Measurements from ENCODE around the gene NCKAP1.
A peak's percentile ranks its signal among the peaks of the same experiment; 100 is the strongest.
"Not testable (repeated sequence)": the region's sequence is repeated elsewhere in the genome, so short reads cannot be mapped to it uniquely, and the experiment has no call there.

Gene NCKAP1

GRCh38 chr2:183000846-183001245 lies 37.4 kb downstream of the NCKAP1 start:
- no peak for DNase-seq

GRCh38 chr2:182999348-183000028 lies 38.8 kb downstream of the NCKAP1 start:
- DNase-seq: no peak

GRCh38 chr2:182994228-182994912 lies 43.9 kb downstream of the NCKAP1 start:
- no peak for DNase-seq

- no peak for DNase-seq
Observed at GRCh38 chr2:182982941-182983340, 55.3 kb downstream of the NCKAP1 start.

GRCh38 chr2:182981475-182981874 lies 56.8 kb downstream of the NCKAP1 start:
- DNase-seq: not testable (repeated sequence)

- no peak for DNase-seq
Observed at GRCh38 chr2:182980652-182981051, 57.6 kb downstream of the NCKAP1 start.

GRCh38 chr2:182980115-182980514 lies 58.1 kb downstream of the NCKAP1 start:
- peak; percentile 36 for DNase-seq

GRCh38 chr2:182977463-182977862 lies 60.8 kb downstream of the NCKAP1 start:
- DNase-seq: no peak

- no peak for DNase-seq
Observed at GRCh38 chr2:182973441-182974352, 64.6 kb downstream of the NCKAP1 start.

- DNase-seq: no peak
Observed at GRCh38 chr2:182972548-182972942, 65.7 kb downstream of the NCKAP1 start.

GRCh38 chr2:182971820-182972547 lies 66.3 kb downstream of the NCKAP1 start:
- DNase-seq: no peak

GRCh38 chr2:182970486-182970885 lies 67.8 kb downstream of the NCKAP1 start:
- no peak for DNase-seq

- no peak for DNase-seq
Observed at GRCh38 chr2:182968493-182968892, 69.8 kb downstream of the NCKAP1 start.

- not testable (repeated sequence) for DNase-seq
Observed at GRCh38 chr2:182966356-182966755, 71.9 kb downstream of the NCKAP1 start.

- no peak for DNase-seq
Observed at GRCh38 chr2:182962641-182963040, 75.6 kb downstream of the NCKAP1 start.

- not testable (repeated sequence) for DNase-seq
Observed at GRCh38 chr2:182960869-182961268, 77.4 kb downstream of the NCKAP1 start.

GRCh38 chr2:182954789-182955188 lies 83.5 kb downstream of the NCKAP1 start:
- DNase-seq: no peak

GRCh38 chr2:182952741-182953450 lies 85.4 kb downstream of the NCKAP1 start:
- no peak for DNase-seq

- no peak for DNase-seq
Observed at GRCh38 chr2:182951948-182952663, 86.2 kb downstream of the NCKAP1 start.

- DNase-seq: no peak
Observed at GRCh38 chr2:182950546-182950945, 87.7 kb downstream of the NCKAP1 start.

GRCh38 chr2:182949572-182950189 lies 88.6 kb downstream of the NCKAP1 start:
- no peak for DNase-seq
